Nucleus accumbens (tissue), 56 donors: Measurements from ENCODE around the gene SERINC5.
"Not testable (repeated sequence)": the region's sequence is repeated elsewhere in the genome, so short reads cannot be mapped to it uniquely, and the experiment has no call there.

Experiments used
- DNase-seq, 56 donors: peaks; one replicate each; lab custom pipeline; 2025; lab: John Stamatoyannopoulos, UW

Gene SERINC5

GRCh38 chr5:80111376-80111990 is 144.4 kb downstream of the SERINC5 start:
- not testable (repeated sequence) for DNase-seq

- peak in 30 of 56 donors; percentile 2 to 73 (median 26) for DNase-seq
These were observed 146.0 kb downstream of the SERINC5 start for GRCh38 chr5:80109646-80110478.

- no peak for DNase-seq
These were observed 148.9 kb downstream of the SERINC5 start for GRCh38 chr5:80106916-80107315.

GRCh38 chr5:80105698-80106439 is 150.0 kb downstream of the SERINC5 start:
- no peak for DNase-seq

GRCh38 chr5:80103371-80103770 is 152.5 kb downstream of the SERINC5 start:
- no peak for DNase-seq

- DNase-seq, result no peak
These were observed 153.9 kb downstream of the SERINC5 start for GRCh38 chr5:80101993-80102392.

- DNase-seq, result no peak
These were observed 158.4 kb downstream of the SERINC5 start for GRCh38 chr5:80097451-80097850.

- no peak for DNase-seq
These were observed 161.6 kb downstream of the SERINC5 start for GRCh38 chr5:80094236-80094738.

- DNase-seq, result no peak
These were observed 162.1 kb downstream of the SERINC5 start for GRCh38 chr5:80093796-80094195.

- no peak for DNase-seq
These were observed 163.3 kb downstream of the SERINC5 start for GRCh38 chr5:80092486-80093107.

GRCh38 chr5:80091792-80092192 is 164.1 kb downstream of the SERINC5 start:
- peak in 15 of 56 donors; percentile 1 to 30 (median 14) for DNase-seq

GRCh38 chr5:80090884-80091166 is 165.0 kb downstream of the SERINC5 start:
- DNase-seq, result no peak

- peak in 29 of 56 donors; percentile 7 to 48 (median 16) for DNase-seq
These were observed 172.6 kb downstream of the SERINC5 start for GRCh38 chr5:80083101-80083890.

GRCh38 chr5:80082731-80083100 is 173.1 kb downstream of the SERINC5 start:
- DNase-seq, result peak in 52 of 56 donors; percentile 3 to 82 (median 51)

GRCh38 chr5:80082281-80082680 is 173.6 kb downstream of the SERINC5 start:
- DNase-seq, result no peak

GRCh38 chr5:80078921-80079320 is 176.9 kb downstream of the SERINC5 start:
- no peak for DNase-seq

GRCh38 chr5:80077051-80077714 is 178.7 kb downstream of the SERINC5 start:
- no peak for DNase-seq

GRCh38 chr5:80076131-80077050 is 179.5 kb downstream of the SERINC5 start:
- no peak for DNase-seq
